Stimulated activated naive B cell treated with anti-CD40 and anti-IgM and Interleukin-4, amounts not matched to agents 10 μg/mL and 1 μg/mL and 100 μg/mL, for 72 hours (primary cell): ENCODE data around the gene HMGB2.

Experiments
- ATAC-seq, 2 donors: fragments of 150-1000 bp; cut with Tn5 transposase; replicated peaks; 2 replicates each; pipeline ENCODE4 v1.10.0; 2021; ENCODE audit warnings: moderate library complexity in 1 of 2
- DNase-seq: peaks from one replicate; pipeline ENCODE4 v3.0.0; 2021
- H3K27ac Mint-ChIP-seq: one replicate; pipeline ENCODE4 v1.8.0; 2022; ENCODE audit warnings: mild to moderate bottlenecking, mixed read lengths
- H3K27me3 Mint-ChIP-seq, 2 donors: one replicate each; pipeline ENCODE4 v1.8.0; 2022; ENCODE audit warnings: mixed read lengths in 2 of 2
- H3K36me3 Mint-ChIP-seq, 2 donors: one replicate each; pipeline ENCODE4 v1.8.0; 2022; ENCODE audit warnings: mixed read lengths in 2 of 2, mild to moderate bottlenecking in 1 of 2
- H3K4me1 Mint-ChIP-seq, 2 donors: one replicate each; pipeline ENCODE4 v1.8.0; 2022; ENCODE audit warnings: mixed read lengths in 2 of 2, mild to moderate bottlenecking in 1 of 2
- H3K4me3 Mint-ChIP-seq, 2 donors: one replicate each; pipeline ENCODE4 v1.8.0; 2022; ENCODE audit warnings: mild to moderate bottlenecking in 2 of 2, mixed read lengths in 2 of 2, moderate library complexity in 1 of 2
- H3K9me3 Mint-ChIP-seq, 2 donors: one replicate each; pipeline ENCODE4 v1.8.0; 2022; ENCODE audit warnings: mixed read lengths in 2 of 2, mild to moderate bottlenecking in 1 of 2

HMGB2 gene

GRCh38 chr4:173325007-173325736 is 9.0 kb downstream of the HMGB2 start:
- Mint-ChIP-seq H3K4me3 (no peak overlapping the region), H3K27ac (no peak overlapping the region)

GRCh38 chr4:173319696-173320095 is 14.5 kb downstream of the HMGB2 start:
- ATAC-seq (no peak), DNase-seq (no peak)
- no peak overlapping the region for H3K27ac Mint-ChIP-seq
- H3K4me3 Mint-ChIP-seq, result no peak overlapping the region
- H3K4me1 Mint-ChIP-seq, result peaks cover 0 to 5% of the 10 kb centered on the region in 2 donors
- H3K27me3 Mint-ChIP-seq, result no peaks in the 10 kb centered on the region
- H3K36me3 Mint-ChIP-seq, result peaks cover 4 to 14% of the 10 kb centered on the region in 2 donors
- no peaks in the 10 kb centered on the region for H3K9me3 Mint-ChIP-seq

More at GRCh38 chr4:173325007-173325736, 9.0 kb downstream of the HMGB2 start:
- DNase-seq (no peak), ATAC-seq (no peak)
- peaks cover 4 to 9% of the 10 kb centered on the region in 2 donors for H3K36me3 Mint-ChIP-seq
- no peaks in the 10 kb centered on the region for H3K27me3 Mint-ChIP-seq
- no peaks in the 10 kb centered on the region for H3K4me1 Mint-ChIP-seq
- no peaks in the 10 kb centered on the region for H3K9me3 Mint-ChIP-seq

- Mint-ChIP-seq H3K27ac (no peak overlapping the region), H3K4me1 (peaks cover 0 to 5% of the 10 kb centered on the region in 2 donors), H3K27me3 (no peaks in the 10 kb centered on the region), H3K36me3 (peaks cover 4 to 14% of the 10 kb centered on the region in 2 donors), H3K4me3 (no peak overlapping the region), H3K9me3 (no peaks in the 10 kb centered on the region)
- peak in 1 of 2 donors; percentile 50 for ATAC-seq
- DNase-seq, result no peak
Measured at GRCh38 chr4:173318648-173319211, 15.4 kb downstream of the HMGB2 start.

- Mint-ChIP-seq H3K27ac (no peak overlapping the region), H3K27me3 (no peaks in the 10 kb centered on the region), H3K4me3 (no peak overlapping the region)
Measured at GRCh38 chr4:173318240-173318639, 15.9 kb downstream of the HMGB2 start.

GRCh38 chr4:173317004-173317403 is 17.2 kb downstream of the HMGB2 start:
- DNase-seq (no peak), ATAC-seq (peak; percentile 65 to 68)
- no peaks in the 10 kb centered on the region for H3K27me3 Mint-ChIP-seq
- peaks cover 7 to 18% of the 10 kb centered on the region in 2 donors for H3K36me3 Mint-ChIP-seq
- H3K9me3 Mint-ChIP-seq, result no peaks in the 10 kb centered on the region
- H3K4me3 Mint-ChIP-seq, result no peak overlapping the region
- H3K27ac Mint-ChIP-seq, result no peak overlapping the region
- H3K4me1 Mint-ChIP-seq, result peaks cover 0 to 5% of the 10 kb centered on the region in 2 donors

More at GRCh38 chr4:173318240-173318639, 15.9 kb downstream of the HMGB2 start:
- Mint-ChIP-seq H3K36me3 (peaks cover 5 to 14% of the 10 kb centered on the region in 2 donors), H3K9me3 (no peaks in the 10 kb centered on the region), H3K4me1 (peaks cover 0 to 5% of the 10 kb centered on the region in 2 donors)
- ATAC-seq (no peak), DNase-seq (no peak)

- DNase-seq (no peak), ATAC-seq (no peak)
- Mint-ChIP-seq H3K4me3 (no peak overlapping the region), H3K36me3 (peaks cover 8 to 16% of the 10 kb centered on the region in 2 donors), H3K9me3 (no peaks in the 10 kb centered on the region), H3K4me1 (peaks cover 0 to 5% of the 10 kb centered on the region in 2 donors), H3K27ac (no peak overlapping the region), H3K27me3 (no peaks in the 10 kb centered on the region)
Measured at GRCh38 chr4:173316060-173316459, 18.1 kb downstream of the HMGB2 start.

GRCh38 chr4:173314715-173315114 is 19.4 kb downstream of the HMGB2 start:
- H3K27me3 Mint-ChIP-seq, result no peaks in the 10 kb centered on the region
- peaks cover 0 to 4% of the 10 kb centered on the region in 2 donors for H3K4me1 Mint-ChIP-seq
- H3K36me3 Mint-ChIP-seq, result peaks cover 8 to 15% of the 10 kb centered on the region in 2 donors
- H3K9me3 Mint-ChIP-seq, result no peaks in the 10 kb centered on the region
- no peak overlapping the region for H3K4me3 Mint-ChIP-seq
- DNase-seq (no peak), ATAC-seq (no peak)
- H3K27ac Mint-ChIP-seq, result no peak overlapping the region

- Mint-ChIP-seq H3K27ac (no peak overlapping the region), H3K36me3 (peaks cover 8 to 21% of the 10 kb centered on the region in 2 donors), H3K4me1 (no peaks in the 10 kb centered on the region), H3K27me3 (no peaks in the 10 kb centered on the region), H3K9me3 (no peaks in the 10 kb centered on the region), H3K4me3 (no peak overlapping the region)
- no peak for ATAC-seq
- DNase-seq, result no peak
Measured at GRCh38 chr4:173311368-173311767, 22.8 kb downstream of the HMGB2 start.

GRCh38 chr4:173307778-173308177 is 26.4 kb downstream of the HMGB2 start:
- H3K27ac Mint-ChIP-seq, result no peak overlapping the region
- no peaks in the 10 kb centered on the region for H3K9me3 Mint-ChIP-seq
- H3K4me3 Mint-ChIP-seq, result no peak overlapping the region
- H3K27me3 Mint-ChIP-seq, result no peaks in the 10 kb centered on the region
- ATAC-seq (no peak), DNase-seq (no peak)
- H3K36me3 Mint-ChIP-seq, result peaks cover 24 to 39% of the 10 kb centered on the region in 2 donors
- no peaks in the 10 kb centered on the region for H3K4me1 Mint-ChIP-seq

- Mint-ChIP-seq H3K27ac (peak overlapping the region; percentile 37), H3K9me3 (no peaks in the 10 kb centered on the region), H3K36me3 (peaks cover 18 to 35% of the 10 kb centered on the region in 2 donors), H3K4me1 (peaks cover 0 to 9% of the 10 kb centered on the region in 2 donors), H3K4me3 (no peak overlapping the region), H3K27me3 (no peaks in the 10 kb centered on the region)
- ATAC-seq (peak; percentile 48 to 57), DNase-seq (no peak)
Measured at GRCh38 chr4:173301518-173302201, 32.5 kb downstream of the HMGB2 start.

GRCh38 chr4:173294444-173294843 is 39.7 kb downstream of the HMGB2 start:
- Mint-ChIP-seq H3K27me3 (no peaks in the 10 kb centered on the region), H3K36me3 (peaks cover 0 to 10% of the 10 kb centered on the region in 2 donors), H3K4me3 (no peak overlapping the region), H3K27ac (no peak overlapping the region), H3K9me3 (no peaks in the 10 kb centered on the region), H3K4me1 (peaks cover 0 to 4% of the 10 kb centered on the region in 2 donors)
- DNase-seq, result no peak
- no peak for ATAC-seq

GRCh38 chr4:173293663-173294062 is 40.5 kb downstream of the HMGB2 start:
- Mint-ChIP-seq H3K27ac (no peak overlapping the region), H3K4me1 (peaks cover 0 to 6% of the 10 kb centered on the region in 2 donors), H3K4me3 (no peak overlapping the region), H3K36me3 (peaks cover 0 to 10% of the 10 kb centered on the region in 2 donors), H3K9me3 (no peaks in the 10 kb centered on the region), H3K27me3 (no peaks in the 10 kb centered on the region)
- ATAC-seq (no peak), DNase-seq (no peak)

GRCh38 chr4:173291899-173292298 is 42.3 kb downstream of the HMGB2 start:
- H3K4me1 Mint-ChIP-seq, result peaks cover 0 to 6% of the 10 kb centered on the region in 2 donors
- no peak overlapping the region for H3K4me3 Mint-ChIP-seq
- no peaks in the 10 kb centered on the region for H3K9me3 Mint-ChIP-seq
- no peak overlapping the region for H3K27ac Mint-ChIP-seq
- peaks cover 0 to under 1% of the 10 kb centered on the region in 2 donors for H3K36me3 Mint-ChIP-seq
- DNase-seq (no peak), ATAC-seq (no peak)
- no peaks in the 10 kb centered on the region for H3K27me3 Mint-ChIP-seq

- H3K4me1 Mint-ChIP-seq, result peaks cover 0 to 6% of the 10 kb centered on the region in 2 donors
- H3K27me3 Mint-ChIP-seq, result no peaks in the 10 kb centered on the region
Measured at GRCh38 chr4:173289353-173289727, 44.8 kb downstream of the HMGB2 start.

More at GRCh38 chr4:173289353-173289727, 44.8 kb downstream of the HMGB2 start:
- Mint-ChIP-seq H3K27ac (no peak overlapping the region), H3K36me3 (peaks cover 11 to 12% of the 10 kb centered on the region in 2 donors), H3K9me3 (no peaks in the 10 kb centered on the region), H3K4me3 (no peak overlapping the region)
- DNase-seq (no peak), ATAC-seq (no peak)
